Stimulated activated CD4-positive, alpha-beta T cell treated with anti-CD3 and anti-CD28 coated beads, Interleukin-12 subunit alpha, Interleukin-12 subunit beta, amount 100 ng/mL, for 4 hours (primary cell): ENCODE results near the gene TAF4.

Source experiments
- DNase-seq: peaks from one replicate; pipeline ENCODE4 v3.0.0-alpha.2; 2020

TAF4 gene

DNA sequence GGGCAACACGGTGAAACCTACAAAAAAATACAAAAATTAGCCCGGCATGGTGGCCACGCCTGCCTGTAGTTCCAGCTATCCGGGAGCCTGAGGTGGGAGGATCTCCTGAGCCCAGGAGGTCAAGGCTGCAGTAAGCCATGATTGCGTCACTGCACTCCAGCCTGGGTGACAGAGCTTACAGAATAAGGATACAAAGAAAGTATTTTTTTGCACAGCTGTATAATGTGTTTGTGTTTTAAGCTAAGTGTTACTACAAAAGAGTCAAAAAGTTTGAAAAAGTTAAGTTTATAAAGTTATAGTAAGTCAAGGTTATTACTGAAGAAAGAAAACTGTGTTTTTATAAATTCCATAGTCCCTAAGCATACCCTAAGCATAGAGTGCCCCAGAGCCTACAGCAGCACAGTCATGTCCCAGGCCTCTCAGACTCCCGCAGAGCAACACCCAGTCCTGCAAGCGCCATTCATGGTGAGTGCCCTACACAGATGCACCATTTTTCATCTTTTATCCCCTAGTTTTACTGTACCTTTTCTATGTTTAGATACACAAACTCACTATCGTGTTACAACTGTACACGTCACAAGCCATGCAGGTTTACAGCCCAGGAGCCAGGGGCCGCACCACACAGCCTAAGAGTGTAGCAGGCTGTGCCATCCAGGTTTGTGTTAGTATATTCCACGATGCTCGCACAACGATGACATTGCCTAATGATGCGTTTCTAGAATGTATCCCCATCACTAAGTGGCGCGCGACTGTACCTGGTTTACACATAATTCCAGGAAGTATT is 22.4 kb downstream of the TAF4 start:
- DNase-seq: no peak

DNA sequence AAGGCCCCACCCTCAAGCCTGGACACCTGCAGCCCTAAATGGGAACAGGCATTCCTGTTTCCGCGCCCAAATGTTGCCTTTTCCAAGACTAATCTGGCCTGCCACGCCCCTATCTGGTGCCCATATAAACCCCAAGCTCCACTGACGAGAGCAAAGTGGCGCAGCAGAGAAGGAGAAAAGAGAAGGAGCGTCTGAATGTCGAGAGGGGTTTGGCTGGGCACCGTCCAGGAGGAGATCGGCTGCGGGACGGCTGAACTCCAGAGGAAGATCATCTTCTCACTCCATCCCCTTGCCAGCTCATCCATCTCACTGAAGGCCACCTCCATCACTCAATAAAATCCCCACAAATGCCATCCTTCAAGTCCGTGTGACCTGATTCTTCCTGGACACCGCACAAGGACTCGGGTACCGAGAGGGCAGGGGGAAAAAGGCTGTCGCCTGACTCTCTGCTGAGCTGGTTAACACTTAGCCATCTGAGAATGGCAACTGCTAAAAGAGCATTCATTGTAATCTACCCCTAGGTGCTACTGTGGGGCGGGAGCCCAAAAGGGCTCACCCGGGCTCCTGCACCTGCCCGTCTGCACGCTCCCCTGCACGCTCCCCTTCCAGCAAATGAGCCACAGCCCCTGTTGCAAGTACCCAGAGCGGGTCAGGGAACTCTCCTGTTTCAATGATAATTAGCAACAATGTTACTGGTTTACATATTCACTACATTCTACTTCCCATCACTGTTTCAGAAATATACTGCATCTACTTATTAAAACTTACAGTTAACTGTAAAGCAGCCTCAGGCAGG is 23.5 kb downstream of the TAF4 start:
- no peak for DNase-seq

DNA sequence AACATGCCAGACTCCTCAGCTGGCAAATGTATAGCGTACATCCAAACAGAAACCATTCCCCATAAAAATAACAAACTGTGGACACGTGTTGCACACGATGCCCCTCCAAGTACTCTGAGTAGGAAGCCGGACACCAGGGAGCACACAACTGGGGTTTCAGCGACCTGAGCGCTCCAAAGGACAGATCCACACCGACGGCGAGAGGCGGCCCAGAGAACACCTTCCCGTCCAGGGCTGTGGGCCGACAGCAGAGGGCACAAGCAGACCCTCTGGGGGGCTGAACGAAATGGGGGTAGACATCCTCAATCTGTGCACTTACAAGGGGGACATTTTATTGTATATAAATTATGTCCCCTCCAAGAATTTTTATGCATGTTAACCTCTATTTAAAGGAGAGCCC is 24.7 kb downstream of the TAF4 start:
- no peak for DNase-seq

DNA sequence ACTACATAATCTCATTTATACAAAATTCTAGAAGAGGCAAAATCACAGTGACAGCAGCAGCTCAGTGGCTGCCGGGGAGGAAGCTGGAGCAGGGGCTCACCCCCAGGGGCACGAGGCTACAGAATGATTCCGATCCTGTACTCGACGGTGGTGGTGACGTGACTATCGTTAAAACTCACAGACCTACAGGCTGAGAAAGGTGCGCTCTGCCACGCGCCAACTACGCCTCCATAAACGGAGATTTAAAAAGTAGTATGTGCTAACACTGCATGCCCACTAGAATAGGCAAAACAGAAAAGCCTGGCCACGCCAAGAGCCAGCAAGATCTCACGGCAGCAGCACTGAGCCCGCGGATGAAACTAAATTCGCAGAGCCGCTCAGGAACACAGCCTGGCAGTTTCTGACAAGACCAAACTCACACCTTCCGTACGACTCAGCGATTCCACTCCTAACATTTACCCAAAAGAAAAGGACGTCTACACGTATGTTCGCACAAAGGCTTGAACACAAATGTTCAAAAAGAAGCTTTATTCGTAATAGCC is 25.2 kb downstream of the TAF4 start:
- DNase-seq: no peak

DNA sequence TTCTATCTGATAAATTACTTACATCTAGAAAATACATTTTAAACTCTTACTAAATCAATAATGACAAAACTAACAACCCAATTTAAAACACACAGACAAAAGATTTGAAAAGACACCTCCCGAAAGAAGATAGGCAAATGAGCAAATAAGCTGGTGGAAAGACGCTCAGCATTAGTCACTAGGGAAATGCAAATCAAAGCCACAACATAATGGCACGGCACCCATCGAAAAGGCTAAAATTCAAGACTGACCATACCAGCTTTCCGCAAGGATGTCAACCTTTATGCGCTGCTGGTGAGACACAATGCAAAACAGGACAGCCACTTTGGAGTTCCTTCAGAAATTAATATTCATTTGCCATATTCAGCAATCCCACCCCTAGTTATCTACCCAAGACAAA is 25.9 kb downstream of the TAF4 start:
- no peak for DNase-seq

DNA sequence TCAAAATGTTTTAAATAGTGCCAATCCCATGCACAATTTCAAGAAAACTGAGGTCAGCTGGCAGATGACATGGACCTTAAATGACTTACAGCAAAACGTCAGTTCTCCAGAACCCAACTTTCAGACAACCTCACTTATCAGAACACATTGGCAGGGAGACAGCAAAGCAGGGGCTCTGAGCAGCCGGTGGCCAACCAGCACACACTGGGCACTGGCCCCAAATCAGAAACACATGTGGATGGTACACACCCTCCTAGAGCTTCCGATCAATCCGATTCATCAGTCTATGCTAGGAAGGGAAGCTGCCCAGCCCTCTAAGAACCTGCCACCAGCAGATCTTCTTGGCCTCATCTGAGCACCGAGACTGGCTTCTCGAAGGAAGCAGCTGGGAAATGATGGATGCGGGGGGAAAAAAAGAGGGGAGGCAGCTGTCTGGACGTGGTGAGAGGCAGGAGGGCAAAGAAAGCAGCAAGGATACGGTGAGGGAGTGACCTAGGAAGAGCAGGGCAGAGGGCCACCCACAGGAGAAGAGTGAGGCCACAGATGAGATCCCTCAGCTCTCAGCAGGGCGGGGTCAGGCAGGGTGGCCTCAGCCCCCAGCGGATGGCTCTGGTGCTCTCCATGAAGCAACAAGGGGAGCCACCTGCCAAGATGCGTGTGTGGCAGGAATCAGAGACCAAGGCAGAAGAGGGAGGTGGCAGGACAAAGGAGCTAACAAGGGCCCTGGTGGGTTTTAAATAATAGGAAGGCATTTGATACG is 32.9 kb downstream of the TAF4 start:
- DNase-seq: no peak

DNA sequence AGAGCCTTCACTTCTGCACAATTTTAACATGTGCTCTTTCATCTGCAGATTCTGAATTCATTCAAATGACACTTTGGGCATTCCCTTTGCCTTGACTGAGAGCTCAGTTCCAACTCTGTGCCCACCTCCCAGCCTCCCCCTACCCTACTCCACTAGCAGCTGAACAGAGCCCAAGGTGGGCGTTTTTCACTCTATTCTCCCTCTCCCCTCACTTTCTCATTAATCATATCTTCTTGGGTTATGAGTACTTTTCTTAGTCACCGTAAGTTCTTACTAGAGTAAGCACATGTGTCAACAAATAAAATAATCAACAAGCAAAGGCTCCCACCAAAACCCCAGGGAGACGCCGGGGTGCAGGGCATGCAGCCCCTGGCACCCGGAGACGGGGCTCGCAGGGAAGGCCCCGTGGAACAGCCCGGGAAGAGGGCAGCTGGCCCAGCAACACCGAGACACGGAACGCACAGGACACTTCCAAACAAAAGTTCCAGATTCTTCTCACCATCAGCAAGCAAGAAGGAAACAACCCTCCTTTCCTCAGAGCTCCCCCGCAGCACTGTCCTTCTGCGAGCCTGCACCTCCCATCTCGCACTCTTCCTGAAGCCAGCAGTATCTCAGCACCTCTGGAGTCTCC is 34.1 kb downstream of the TAF4 start:
- no peak for DNase-seq

DNA sequence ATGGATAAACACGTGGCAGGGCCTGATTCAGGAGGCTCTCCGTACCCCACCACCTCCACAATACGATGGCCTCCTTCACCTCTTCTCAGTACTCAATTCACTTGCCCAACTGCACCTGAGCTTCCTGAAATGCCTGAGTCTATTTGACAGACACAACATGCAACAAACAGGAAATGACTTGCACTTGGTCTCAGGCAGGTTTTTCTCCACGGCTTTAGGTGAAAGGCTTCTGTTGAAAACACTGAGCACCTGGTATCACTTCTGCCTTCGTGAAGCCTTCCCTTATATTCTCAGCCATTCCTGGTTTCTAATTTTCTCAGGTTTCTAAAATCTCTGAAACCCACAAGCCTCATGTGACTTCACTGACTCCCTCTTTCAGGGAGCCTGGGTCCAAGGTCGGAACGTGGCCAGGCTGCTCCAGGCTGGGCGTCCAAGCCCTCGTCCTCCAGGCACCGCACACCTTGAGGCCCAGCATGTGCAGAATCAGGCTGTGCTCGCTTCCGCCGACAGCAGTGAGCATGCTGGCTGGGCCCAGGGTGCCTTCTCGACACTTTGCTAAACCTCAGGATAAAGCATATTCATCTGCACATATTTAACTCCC is 34.7 kb downstream of the TAF4 start:
- peak; percentile 8 for DNase-seq

DNA sequence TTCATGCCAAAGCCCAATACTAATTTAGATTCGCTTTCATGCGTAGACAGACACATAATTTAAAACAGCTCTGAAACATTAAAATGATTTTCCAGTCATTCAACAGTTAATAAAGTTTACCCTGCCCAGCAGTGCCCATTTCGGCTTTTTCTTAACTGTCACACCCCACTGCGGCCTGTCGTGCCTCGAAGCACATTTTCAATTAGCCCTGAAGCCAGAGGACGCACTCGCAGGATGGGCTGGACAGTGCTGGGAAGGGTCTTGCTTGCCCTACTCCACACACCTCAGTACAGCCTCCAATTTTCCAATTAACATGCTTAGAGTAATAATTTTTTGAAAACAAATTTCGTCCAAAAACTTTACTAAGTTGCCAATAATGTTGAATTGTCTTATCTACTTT is 35.3 kb downstream of the TAF4 start:
- DNase-seq: no peak

DNA sequence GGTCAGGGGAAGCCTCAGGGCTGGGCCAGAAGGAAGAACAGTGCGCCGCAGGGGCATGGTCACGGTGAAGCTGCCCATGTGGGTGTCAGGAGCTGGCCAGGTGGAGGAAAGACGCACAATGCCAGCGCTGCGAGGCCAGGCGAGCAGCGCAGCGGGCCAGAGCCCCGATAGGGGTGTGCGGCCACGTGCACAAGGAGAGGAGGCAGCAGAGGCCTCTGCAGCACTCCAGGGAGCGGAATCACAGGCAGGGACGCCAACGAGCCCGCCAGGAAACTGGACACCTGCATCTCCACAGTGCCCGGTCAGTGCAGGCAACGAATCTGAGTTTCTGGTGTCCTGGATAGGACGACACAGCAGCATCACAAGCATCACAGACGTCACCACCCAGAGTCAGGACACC is 35.7 kb downstream of the TAF4 start:
- DNase-seq: no peak

DNA sequence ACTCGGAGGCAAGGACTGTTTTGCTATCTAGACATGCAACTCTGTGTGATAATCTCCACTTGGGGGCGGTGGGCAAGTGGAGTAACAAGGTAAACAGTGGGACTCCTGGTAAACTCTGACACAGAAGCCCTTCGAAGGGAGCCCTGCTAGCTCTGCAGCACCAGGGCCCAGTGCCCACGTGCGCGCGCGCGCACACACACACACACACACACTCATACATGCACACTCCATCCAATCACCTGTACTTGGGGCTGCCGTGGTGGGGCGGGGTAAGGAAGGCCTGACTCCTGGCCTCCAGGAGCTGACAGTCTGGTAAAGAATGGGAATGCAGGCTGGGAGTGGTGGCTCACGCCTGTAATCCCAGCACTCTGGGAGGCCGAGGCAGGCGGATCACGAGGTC is 36.4 kb downstream of the TAF4 start:
- no peak for DNase-seq

DNA sequence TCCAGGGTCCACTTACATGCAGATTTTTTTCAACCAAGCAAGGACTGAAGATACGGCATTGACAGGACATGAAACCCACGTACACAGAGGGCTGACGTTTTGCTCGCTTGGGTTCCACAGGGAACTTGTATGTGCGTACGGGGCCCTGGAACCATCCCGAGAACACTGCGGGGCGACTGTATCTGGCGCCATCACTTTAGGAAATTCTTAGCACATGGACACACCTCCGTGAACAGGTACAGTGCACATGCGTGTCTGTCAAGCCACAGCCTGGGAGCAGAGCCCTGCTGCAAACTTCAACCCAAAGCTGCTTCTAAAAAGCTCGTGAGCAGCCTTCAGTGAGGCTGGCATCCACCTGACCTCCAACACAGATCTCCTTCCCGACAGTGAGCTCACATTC is 37.3 kb downstream of the TAF4 start:
- DNase-seq: no peak

DNA sequence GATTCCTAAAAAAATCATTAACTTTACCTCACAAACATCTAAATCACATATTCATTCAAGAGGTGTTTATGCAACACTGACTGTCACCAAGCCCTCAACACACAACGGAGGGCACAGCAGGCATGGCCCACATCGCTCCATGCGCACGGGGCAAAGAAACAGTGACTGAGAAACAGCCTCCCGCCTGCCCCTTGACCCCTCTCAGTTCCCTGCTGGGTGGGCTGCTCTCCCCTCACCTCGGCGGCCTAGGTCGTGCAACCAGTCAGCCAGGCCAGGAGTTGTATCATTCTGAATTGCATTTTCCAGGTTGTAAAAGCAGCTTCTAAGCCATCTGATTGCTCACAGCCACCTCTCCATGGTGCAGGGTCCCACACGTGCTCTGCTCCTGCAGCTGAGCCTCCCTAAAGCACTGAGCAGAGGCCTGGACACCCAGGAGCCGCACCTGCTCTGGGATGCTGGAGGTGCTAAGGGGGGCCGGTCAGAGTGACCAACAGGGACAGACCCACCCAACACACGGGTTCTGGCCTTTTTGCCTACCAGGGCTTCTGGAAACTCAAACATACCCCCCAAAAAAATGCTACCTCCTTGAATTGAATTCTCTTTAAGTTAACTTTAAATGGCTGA is 37.9 kb downstream of the TAF4 start:
- DNase-seq: no peak

DNA sequence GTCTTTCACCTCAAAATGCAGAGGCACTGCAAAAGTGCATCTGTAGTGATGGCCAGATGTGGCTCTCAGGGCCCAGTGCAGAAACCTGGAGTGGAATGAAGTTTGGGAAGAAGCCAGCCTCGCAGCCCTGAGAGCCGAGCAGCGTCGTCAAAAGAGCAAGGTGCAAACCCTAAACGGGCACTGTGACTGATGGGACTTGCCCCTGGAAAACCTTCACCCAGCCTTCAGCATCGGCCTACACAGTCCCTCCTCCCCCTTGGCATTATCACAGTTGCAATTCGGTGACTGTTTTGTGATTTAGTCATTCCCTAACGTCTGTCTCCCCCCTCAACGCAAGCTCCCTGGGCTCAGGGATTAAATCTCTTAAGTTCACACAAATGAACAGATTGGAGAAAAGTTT is 38.6 kb downstream of the TAF4 start:
- no peak for DNase-seq

DNA sequence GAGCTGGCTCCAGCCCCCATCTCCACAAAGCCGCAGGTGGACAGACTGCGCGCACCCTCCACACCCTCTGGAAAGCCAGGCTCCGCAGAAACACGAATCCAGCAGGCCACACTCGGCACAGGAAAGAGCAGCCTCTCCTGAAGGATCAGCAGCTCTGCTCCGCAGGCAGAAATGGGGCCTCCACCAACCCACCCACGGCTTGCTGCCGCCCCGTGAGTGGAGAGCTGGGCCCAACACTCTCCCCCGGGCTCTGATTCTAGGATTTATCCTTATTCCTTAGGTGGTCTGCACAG is 39.2 kb downstream of the TAF4 start:
- no peak for DNase-seq

DNA sequence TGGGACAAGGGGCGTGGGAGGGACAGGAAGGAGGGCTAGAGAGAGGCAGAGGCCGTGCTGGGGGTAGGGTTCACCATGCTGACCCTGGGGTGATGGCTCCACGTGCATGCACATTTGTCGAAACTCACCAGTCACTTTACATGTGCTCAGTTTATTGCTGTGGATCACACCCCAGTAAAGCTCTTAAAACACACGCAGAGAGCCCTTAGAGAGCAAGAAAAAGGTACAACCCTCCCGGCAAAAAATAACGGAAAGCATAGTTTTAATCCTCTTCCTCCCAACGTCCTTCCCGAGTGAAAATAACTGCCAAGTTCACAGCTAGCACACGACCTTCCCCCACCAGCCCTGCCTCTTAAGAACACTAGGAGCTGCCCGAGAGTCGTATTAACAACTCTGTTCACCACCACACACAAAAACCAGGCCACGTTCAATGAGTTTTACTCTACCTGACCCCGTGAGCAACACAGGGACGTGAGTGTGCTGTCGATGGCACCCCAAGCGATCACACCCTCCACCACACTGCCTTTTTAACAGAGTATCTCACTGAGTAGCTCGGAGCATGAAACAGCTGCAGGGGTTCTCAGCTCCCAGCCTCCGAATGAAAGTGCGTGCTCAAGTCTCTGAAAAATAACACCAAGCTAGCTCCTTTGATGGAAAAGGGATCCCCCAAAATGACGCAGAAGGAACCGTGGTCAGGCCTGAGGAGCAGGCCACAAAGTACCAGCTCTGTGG is 39.7 kb downstream of the TAF4 start:
- DNase-seq: no peak

DNA sequence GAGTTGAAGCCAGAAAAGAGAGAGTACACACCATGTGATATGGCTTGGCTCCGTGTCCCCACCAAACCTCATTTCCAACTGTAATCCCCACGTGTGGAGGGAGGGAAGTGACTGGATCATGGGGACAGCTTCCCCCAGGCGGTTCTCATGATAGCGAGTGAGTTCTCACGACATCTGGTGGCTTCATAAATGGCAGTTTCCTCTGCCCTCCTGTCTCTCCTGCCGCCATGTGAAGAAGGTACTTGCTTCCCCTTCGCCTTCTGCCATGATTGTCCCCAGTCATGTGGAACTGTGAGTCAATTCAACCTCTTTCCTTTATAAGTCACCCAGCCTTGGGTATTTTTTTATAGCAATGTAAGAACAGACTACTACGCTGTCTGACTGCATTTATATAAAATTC is 40.3 kb downstream of the TAF4 start:
- DNase-seq: no peak

DNA sequence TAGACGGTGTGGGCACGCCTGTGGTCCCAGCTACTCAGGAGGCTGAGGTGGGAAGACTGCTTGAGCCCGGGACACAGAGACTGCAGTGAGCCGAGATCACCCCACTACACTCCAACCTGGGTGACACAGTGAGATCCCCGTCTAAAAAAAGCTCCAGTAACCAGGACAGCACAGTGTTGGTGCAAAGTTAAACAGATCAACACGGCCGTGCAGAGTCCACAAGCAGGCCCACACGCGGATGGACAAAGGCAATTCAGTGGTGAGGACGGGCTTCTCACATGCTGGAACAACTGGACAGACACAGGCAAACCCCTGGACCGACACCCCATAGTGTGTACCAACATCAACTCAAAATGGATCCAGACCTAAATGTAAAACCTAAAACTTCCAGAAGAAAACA is 41.7 kb downstream of the TAF4 start:
- DNase-seq: no peak

DNA sequence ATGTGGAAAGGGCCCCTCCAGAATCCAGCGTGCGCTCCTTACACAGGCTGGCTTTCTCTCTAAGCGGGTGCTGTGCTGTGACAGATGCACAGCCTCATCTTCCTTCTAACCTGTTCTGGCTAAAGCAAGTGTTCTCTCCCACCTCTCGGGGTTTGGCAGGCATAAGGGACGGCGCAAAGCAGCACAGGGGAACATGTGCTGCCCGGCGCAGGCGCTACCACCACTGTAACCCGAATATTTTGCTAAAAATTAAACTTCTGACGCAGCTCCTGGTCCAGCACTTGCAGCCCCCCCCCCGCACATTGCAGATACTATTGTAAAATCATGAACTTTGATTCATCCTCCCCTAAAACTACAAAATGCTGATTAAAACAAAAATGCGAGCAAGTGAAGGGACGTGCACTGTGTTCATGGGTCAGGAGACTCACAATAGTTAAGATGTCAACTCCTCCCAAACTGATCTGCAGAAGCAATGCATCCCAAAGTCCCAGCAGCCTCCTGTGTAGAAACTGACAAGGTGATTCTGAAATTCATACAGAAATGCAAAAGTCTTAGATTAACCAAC is 43.0 kb downstream of the TAF4 start:
- DNase-seq: no peak

DNA sequence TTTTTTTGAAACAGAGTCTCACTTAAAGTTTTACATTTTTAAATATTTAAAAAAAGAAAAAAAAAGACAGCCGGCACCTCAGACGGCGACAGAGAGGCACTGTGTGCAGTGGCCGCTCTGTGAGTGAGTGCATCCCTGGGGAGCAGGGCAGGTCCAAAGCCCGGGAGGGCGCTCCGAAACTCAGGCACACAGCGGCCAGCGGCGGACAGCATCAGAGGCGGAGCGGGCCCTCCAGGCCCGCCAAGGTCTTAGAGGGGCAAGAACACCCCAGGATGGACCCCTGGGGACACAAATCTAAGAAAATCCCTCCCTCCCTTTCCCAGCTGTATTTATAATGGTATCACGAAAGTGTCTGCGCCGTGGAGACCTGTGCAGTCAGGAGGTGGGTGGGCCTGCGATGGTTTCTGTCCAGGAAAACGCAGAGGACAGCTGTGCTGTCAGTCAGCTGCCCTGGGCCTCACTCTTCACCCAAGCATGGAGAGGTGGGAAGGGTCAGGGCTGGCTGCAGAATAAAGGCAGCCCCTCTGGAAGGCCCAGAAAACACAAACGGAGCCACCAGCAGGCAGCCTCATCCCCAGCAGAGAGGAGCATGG is 43.8 kb downstream of the TAF4 start:
- DNase-seq: no peak
